ENCODE measurements around the gene PRKAG2. TPM values are rescaled to one million over a fixed set of nuclear protein-coding genes. Genes with fewer than 3 reads are reported as not detected.

The PRKAG2 gene
- total and polyA plus RNA-seq, 2 of the 8 experiments (the other 6 are each of a cell fraction or from before 2014, with no cell fraction given): 7.5 to 18.1 TPM

DNA sequence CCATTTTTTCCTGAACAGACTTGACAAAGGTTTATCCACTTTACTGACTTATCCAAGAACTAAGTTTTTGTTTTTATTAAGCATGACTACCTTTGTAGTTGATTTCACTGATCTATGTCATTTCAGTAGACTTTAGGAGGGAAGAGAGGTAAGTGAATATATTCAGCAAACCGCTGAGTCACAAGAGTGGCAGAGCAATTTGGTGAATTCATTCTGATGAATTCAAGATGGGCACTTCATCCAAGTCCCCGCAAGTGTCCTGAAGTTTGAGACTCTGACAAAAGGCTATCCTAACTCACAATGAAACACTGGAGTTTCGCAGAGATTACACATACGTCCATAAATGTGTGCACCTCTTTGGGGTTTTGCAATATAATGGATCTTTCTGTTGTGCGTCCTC lies 255.0 kb downstream of the PRKAG2 start:
- no peak overlapping the region for H2AFZ ChIP-seq (ENCODE audit: low read length)
- H3K14ac ChIP-seq (ENCODE audit: insufficient read length): no peak overlapping the region
- ChIA-PET POLR2A (ENCODE audit: partially characterized antibody) (interaction anchor here (0.7 kb wide), 1 partner anchor 71 kb away, joined by 3 read pairs; no protein-coding TSS in a partner anchor), CTCF (ENCODE audit: partially characterized antibody) (interaction anchor here (1.1 to 3.3 kb wide), 7 partner anchors 10 to 259 kb away, joined by 3 to 16 read pairs (median 13); no protein-coding TSS in a partner anchor)
- H2BK15ac ChIP-seq (ENCODE audit: low read length): no peak overlapping the region
- H3K79me2 ChIP-seq (ENCODE audit: control insufficient read depth in 1 of 2, insufficient read depth in 2 of 2, low read length in 2 of 2): 0 out of 4 replicates have a peak, but pooled peaks cover 0 to 3% of the 10 kb centered on the region in 2 experiments
- no peaks in the 10 kb centered on the region for H3K23me2 ChIP-seq (ENCODE audit: low read depth, low read length)
- FAIRE-seq (no peak), DNase-seq (ENCODE audit: low read depth in 1 of 2, low spot score in 2 of 2) (peak in 1 of 2 experiments; percentile 4)
- peaks cover 0 to 5% of the 10 kb centered on the region in 2 experiments for H4K20me1 ChIP-seq (replicated peaks in 1 of 2; ENCODE audit: control insufficient read depth in 1 of 2, insufficient read depth in 2 of 2, low read length in 2 of 2)
- H3K56ac ChIP-seq (replicated peaks; ENCODE audit: insufficient read length, low read depth, low read length): no peak overlapping the region
- no peaks in the 10 kb centered on the region for H3K9me3 ChIP-seq (ENCODE audit: insufficient read depth in 2 of 2, low read depth in 1 of 2, low read length in 1 of 2)
- no peak overlapping the region for H2BK5ac ChIP-seq (ENCODE audit: low read depth, low read length)
- no peak overlapping the region for H3K27ac ChIP-seq (ENCODE audit: low read depth, low read length)
- H3K4ac ChIP-seq (replicated peaks; ENCODE audit: insufficient read length, low read depth, low read length): no peak overlapping the region
- H3K18ac ChIP-seq (ENCODE audit: extremely low read depth, low read length): no peak overlapping the region
- peaks cover 4% of the 10 kb centered on the region; the same call in 1 of the 2 replicates for H3K79me1 ChIP-seq (ENCODE audit: low read depth, low read length)
- no peak overlapping the region for H3K4me2 ChIP-seq (ENCODE audit: insufficient read depth in 1 of 2, low read depth in 2 of 2, low read length in 2 of 2)
- H3K23ac ChIP-seq (ENCODE audit: insufficient read length): no peak overlapping the region
- H3K4me3 ChIP-seq (ENCODE audit: extremely low read depth in 1 of 4, insufficient read depth in 2 of 4, low read depth in 3 of 4, low read length in 4 of 4): no peak overlapping the region
- no peak overlapping the region for H4K91ac ChIP-seq (replicated peaks; ENCODE audit: insufficient read length, low read length)
- no peaks in the 10 kb centered on the region for H3K4me1 ChIP-seq (replicated peaks in 1 of 4; ENCODE audit: control insufficient read depth in 3 of 4, insufficient read depth in 4 of 4, low read length in 3 of 4)
- H2BK120ac ChIP-seq (replicated peaks; ENCODE audit: low read depth, low read length): no peak overlapping the region
- H3K27me3 ChIP-seq (replicated peaks in 1 of 4; ENCODE audit: control insufficient read depth in 3 of 4, extremely low read depth in 1 of 4, insufficient read depth in 3 of 4, low read length in 3 of 4): no peaks in the 10 kb centered on the region
- no peak overlapping the region for H2BK20ac ChIP-seq (ENCODE audit: low read length)
- no peak overlapping the region for H2BK12ac ChIP-seq (ENCODE audit: low read depth, low read length)
- TF ChIP-seq, protein P1, sequence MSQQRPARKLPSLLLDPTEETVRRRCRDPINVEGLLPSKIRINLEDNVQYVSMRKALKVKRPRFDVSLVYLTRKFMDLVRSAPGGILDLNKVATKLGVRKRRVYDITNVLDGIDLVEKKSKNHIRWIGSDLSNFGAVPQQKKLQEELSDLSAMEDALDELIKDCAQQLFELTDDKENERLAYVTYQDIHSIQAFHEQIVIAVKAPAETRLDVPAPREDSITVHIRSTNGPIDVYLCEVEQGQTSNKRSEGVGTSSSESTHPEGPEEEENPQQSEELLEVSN (IDR thresholded peaks at IDR 0.05): no peak
- 0 out of 2 replicates have a peak, but pooled peaks have one; percentile 14 for TF ChIP-seq BACH1 (IDR thresholded peaks at IDR 0.05; ENCODE audit: low read length)
- WGBS, 2 experiments (ENCODE audit: extremely low coverage in 1 of 2, insufficient coverage in 1 of 2, insufficient read length in 1 of 2, insufficient replicate concordance in 2 of 2, low coverage in 1 of 2, low lambda C conversion rate in 2 of 2, missing lambda C conversion rate in 1 of 2): 78% methylated on average over 5 of the region's 5 CpGs; no CpG with 5 or more reads in 1 of the 2 experiments
- no peak overlapping the region for H3K9ac ChIP-seq (replicated peaks in 1 of 4; ENCODE audit: extremely low read depth in 1 of 4, low read depth in 3 of 4, low read length in 3 of 4)
- no peak overlapping the region for H4K8ac ChIP-seq (ENCODE audit: extremely low read depth, insufficient read depth, low read length)
- H3K36me3 ChIP-seq (ENCODE audit: control insufficient read depth in 2 of 4, insufficient read depth in 4 of 4, low read length in 3 of 4): no peaks in the 10 kb centered on the region
- H2AK5ac ChIP-seq (ENCODE audit: low read depth, low read length): no peak overlapping the region
- no peak overlapping the region for H4K5ac ChIP-seq (ENCODE audit: insufficient read length, low read depth, low read length)

All from H1 (cell line).